Vagina (tissue), 2 donors: Measurements from ENCODE around the gene CD80.

Source experiments
- CTCF ChIP-seq, 3 experiments: fragments of 450-650 bp in 2 of 3; fragments of 200-600 bp in 1 of 3; sonication (generic) in 1 of 3; IDR thresholded peaks; one replicate each; pipeline ENCODE4 v1.5.1; 2017 to 2019; ENCODE audit warnings: antibody characterized with exemption in 3 of 3, mild to moderate bottlenecking in 2 of 3, moderate library complexity in 2 of 3
- POLR2AphosphoS5 ChIP-seq, 2 donors: sonication (generic); formaldehyde crosslinking; IDR thresholded peaks; one replicate each; pipeline ENCODE4 v1.9.0; 2017; ENCODE audit warnings: antibody characterized with exemption in 2 of 2, mild to moderate bottlenecking in 2 of 2, low read depth in 1 of 2; ENCODE audit not compliant: insufficient read depth in 1 of 2

GRCh38 chr3:119586733-119587172 is 27.3 kb upstream of the CD80 start:
- TF ChIP-seq POLR2AphosphoS5 (IDR thresholded peaks at IDR 0.05; ENCODE audit: insufficient read depth in 1 of 2, low read depth in 1 of 2) (no peak), CTCF (IDR thresholded peaks at IDR 0.05) (no peak)
